NCI-H2196 (cell line): ENCODE data around the gene PNRC2.
"Not testable (repeated sequence)": the region's sequence is repeated elsewhere in the genome, so short reads cannot be mapped to it uniquely, and the experiment has no call there.

Experiments used
- DNase-seq: peaks from one replicate; lab custom pipeline; 2025; ENCODE audit not compliant: unreplicated experiment; lab: John Stamatoyannopoulos, UW

Gene PNRC2

DNA sequence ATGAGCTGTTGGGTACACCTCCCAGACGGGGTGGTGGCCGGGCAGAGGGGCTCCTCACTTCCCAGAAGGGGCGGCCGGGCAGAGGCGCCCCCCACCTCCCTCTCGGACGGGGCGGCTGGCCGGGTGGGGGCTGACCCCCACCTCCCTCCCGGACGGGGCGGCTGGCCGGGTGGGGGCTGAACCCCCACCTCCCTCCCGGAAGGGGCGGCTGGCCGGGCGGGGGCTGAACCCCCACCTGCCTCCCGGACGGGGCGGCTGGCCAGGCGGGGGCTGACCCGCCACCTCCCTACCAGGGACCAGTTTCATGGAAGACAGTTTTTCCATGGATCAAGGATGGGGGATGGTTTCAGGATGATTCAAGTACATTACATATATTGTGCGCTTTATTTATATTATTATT is 27.4 kb downstream of the PNRC2 start:
- not testable (repeated sequence) for DNase-seq

DNA sequence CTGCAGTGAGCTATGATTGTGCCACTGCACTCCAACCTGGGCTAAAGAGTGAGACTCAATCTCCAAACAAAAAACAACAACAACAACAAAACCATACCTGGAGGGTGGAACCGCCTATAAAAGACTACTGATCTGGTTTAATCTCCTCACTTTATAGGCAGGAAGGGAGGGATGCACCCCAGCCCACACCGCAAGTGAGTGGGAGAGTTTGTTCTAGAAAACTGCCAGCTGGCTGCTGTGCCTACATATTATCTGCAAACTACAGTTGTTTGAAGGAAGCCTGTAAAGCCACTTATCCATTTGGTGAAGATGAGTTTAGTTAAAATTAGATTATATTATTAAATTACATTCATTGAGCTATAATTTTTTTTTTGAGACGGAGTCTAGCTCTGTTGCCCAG is 29.6 kb downstream of the PNRC2 start:
- no peak for DNase-seq

DNA sequence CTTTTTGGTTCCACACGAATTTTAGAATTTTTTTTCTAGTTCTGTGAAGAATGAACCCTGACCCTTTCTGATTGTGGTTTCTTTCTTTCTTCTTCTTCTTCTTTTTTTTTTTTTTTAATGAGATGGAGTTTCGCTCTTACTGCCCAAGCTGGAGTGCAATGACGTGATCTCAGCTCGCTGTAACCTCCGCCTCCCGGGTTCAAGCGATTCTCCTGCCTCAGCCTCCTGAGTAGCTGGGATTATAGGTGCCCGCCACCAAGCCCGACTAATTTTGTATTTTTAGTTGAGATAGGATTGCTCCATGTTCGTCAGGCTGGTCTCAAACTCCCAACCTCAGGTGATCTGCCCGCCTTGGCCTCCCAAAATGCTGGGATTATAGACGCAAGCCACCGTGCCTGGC is 32.4 kb downstream of the PNRC2 start:
- DNase-seq: not testable (repeated sequence)

DNA sequence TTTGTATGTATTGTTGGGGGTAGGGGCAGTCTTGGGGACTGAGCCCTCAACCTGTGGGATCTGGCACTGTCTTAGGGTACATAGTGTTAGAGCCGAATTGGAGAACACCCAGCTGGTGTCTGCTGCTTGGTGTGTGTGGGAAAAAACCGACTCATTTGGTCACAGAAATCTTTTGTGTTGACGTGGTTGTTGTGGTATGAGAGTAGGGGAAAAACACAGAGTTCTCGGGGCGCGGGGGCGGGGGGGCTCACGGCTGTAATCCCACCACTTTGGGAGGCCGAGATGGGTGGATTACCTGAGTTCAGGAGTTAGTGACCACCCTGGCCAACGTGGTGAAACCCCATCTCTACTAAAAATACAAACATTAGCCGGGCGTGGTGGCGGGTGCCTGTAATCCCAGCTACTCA is 35.8 kb downstream of the PNRC2 start:
- no peak for DNase-seq

DNA sequence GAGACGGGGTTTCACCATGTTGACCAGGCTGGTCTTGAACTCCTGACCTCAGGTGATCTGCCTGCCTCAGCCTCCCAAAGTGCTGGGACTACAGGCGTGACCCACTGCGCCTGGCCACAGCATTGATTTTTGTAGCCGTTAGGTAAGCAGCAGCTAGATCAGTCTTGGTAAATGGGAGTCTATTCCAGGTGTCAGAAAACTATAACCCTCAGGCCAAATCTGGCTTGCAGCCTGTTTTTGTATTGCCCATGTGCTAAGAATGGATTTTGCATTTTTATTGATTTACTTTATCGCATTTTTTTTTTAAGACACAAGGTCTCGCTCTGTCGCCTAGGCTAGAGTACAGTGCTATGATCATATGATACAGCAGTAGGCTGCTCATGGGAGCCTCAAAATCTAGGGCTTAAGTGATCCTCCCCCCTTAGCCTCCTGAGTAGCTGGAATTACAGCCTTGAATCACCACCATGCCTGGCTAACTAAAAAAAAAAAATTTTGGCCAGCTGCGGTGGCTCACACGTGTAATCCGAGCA is 37.1 kb downstream of the PNRC2 start:
- no peak for DNase-seq

DNA sequence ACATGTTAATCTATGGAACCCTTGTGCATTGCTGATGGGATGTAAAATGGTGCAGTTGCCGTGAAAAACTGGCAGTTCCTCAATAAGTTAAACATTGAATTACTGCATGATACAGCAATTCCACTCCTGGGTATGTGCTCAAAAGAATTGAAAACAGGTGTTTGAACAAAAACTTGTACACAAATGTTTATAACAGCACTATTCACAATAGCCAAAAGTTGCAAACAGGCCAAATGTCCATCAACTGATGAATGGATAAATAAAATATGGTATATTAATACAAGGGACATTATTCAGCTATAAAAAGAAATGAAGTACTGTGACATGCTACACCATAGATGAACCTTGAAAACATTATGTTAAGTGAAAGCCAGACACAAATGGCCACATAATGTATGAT is 38.2 kb downstream of the PNRC2 start:
- DNase-seq: no peak

DNA sequence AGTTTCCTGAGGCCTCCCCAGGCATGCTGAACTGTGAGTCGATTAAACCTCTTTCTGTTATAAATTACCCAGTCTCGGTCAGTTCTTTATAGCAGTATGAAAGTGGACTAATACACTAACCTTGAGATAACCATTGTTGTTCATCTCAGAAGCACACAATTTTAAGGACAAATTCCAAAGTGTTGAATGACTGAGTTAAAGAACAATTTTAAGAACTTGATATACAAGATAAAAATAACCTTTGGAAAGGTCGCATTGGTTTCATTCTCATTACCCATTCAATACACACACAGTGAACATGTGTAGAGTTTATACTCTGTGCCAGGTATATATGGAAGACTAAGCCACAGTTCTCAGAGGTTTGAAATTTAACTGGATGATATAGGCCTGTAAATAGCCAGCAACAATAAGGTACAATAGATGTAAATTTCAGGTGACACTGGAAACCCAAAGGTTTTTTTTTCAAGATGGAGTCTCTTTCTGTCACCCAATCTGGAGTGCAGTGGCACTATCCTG is 39.6 kb downstream of the PNRC2 start:
- no peak for DNase-seq

DNA sequence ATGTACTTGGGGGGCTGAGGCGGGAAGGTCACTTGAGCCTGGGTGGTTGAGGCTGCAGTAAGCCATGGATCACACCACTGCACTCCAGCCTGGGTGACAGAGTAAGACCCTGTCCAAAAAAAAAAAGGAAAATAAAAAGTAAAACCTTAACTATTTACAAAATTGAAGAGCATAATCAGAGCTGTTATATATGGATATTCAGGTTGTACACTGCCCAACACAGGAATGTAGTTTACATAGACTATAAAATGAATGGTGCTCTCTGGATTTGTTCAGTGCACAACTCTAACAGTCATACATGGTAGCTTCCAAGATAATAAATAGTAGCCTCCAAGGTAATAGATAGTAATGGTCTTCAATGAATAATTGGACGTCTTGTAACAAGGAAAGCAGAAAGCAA is 43.1 kb downstream of the PNRC2 start:
- DNase-seq: no peak

DNA sequence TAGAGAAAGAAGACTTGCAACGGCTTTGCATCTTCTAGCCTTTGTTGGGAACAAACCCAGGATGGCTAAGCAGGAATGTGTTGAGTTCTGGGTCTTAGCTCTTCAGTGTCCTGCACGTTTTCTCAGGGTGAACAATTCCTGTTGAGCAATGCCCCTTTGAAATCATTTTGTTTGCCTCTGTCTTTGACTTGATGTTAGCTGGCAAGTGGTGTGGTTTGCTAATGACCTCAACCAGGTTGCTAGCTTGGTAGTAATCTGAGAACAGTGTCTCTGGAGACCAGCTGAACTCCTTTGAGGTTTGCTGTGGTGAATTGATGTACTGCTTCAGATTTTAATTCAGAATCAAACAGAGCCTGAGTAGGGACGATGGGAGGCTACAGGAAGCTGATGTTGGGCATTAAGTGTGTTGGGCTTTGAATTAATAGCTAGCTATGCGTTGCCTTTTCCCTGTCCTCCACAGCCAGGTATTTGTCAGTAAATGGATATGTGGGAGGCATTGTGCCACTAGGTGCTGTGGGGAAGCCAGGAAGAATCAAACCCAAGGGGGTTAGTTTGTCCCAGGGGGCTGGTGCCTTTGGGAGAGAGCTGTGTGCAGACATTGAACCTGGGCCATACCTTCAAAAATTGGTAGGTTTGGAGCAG is 43.8 kb downstream of the PNRC2 start:
- peak; percentile 69 for DNase-seq

DNA sequence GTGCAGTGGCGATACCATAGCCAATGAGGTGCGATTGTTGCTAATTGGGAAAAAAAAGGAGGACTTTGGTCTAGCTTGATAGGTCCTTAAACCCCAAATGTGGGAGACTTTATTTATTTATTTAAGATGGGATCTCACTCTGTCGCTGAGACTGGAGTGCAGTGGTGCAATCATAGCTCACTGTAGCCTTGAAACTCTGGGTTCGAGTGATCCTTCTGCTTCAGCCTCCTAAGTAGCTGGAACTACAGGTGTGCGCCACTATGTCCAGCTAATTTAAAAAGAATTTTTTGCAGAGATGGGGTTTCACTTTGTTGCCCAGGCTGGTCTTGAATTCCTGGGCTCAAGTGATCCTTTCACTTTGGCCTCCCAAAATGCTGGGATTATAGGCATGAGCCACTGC is 44.5 kb downstream of the PNRC2 start:
- no peak for DNase-seq

DNA sequence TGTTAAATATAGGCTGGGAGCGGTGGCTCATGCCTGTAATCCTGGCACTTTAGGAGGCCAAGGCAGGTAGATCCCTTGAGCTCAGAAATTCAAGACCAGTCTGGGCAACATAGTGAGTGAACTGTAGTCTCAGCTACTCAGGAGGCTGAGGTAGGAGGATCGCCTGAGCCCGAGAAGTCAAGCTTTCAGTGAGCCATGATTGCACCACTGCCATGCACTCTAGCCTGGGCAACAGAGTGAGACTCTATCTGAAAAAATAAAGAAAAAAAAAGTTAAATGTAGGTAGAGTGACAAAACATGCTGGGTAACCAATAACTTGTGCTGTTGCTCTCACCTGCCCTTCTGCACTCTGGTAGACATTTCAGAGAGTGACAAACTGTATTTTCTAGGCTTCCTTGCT is 45.5 kb downstream of the PNRC2 start:
- no peak for DNase-seq

DNA sequence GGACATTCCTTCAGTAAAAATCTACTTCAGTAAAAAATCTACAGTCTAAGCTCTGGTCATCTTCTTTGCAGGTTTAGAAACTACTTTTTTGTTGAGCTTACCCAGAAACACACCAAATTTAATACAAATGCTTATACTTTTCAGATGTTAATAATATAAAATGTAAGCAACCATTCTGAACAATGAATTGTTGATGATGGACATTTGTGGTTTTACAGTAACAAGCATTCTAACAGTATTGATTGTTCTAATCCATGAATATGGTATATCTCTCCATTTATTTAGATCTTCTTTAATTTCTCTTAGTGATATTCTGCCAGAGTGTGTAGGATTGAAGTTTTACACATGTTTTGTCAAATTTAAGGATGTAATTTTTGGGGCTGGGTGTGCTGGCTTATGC is 47.5 kb downstream of the PNRC2 start:
- DNase-seq: no peak

DNA sequence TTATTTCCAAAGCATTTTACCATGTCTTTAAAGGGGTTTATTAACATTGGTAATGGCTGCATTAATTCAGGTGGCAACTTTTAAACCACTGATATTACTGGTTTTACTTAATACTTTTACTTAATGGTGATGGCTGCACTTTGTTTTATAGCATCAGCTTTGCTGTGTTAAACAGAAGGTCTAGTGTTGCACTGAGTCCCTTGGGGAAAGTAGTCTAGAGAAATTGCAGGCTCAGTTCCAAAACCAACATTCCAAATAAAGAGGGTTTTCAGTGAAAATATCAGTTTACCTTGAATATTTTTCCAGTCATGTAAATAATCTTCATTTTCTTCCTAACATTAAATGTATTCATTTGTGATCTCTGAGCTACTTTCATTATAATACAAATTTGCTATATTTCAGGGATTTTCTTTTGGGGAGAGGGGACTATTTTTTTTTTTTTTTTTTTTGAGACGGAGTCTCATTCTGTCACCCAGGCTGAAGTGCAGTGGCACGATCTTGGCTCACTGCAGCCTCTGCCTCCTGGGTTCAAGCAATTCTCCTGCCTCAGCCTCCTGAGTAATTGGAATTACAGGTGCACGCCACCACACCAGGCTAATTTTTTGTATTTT is 49.1 kb downstream of the PNRC2 start:
- peak; percentile 13 for DNase-seq

DNA sequence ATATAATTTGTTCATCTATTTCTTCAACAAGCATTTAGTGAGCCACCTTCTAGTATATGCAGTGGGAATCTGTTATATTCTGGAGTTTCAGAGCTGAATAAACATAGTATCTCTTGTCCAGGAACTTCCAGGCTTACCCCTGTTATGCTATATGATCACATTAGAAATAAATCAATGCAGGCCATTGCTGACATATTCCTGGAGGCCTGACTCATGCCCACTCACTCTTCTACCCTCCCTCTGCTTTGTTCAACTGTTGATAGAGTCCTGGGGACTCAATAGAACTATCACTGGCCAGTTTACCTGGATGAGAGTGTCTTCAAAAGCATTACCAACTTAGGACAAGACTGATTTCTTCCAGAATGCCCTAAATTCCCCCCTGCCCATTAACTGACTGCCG is 49.8 kb downstream of the PNRC2 start:
- no peak for DNase-seq

DNA sequence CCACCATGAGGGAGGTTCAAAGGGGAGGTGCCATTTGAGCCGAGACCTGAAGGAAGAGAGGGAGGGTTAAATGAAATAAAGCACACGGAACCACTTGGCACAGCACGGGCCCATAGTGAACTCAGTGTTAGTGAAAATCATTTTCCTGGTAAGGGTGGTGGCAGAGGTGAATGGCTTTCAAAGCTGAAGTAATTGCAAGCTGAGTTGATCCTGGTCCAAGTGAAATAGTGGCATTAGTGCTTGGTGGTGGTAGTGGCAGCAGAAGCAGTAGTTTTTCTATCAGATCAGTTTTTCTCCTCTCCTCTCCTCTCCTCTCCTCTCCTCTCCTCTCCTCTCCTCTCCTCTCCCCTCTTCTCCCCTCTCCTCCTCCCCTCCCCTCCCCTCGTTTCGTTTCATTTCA is 51.0 kb downstream of the PNRC2 start:
- DNase-seq: no peak

DNA sequence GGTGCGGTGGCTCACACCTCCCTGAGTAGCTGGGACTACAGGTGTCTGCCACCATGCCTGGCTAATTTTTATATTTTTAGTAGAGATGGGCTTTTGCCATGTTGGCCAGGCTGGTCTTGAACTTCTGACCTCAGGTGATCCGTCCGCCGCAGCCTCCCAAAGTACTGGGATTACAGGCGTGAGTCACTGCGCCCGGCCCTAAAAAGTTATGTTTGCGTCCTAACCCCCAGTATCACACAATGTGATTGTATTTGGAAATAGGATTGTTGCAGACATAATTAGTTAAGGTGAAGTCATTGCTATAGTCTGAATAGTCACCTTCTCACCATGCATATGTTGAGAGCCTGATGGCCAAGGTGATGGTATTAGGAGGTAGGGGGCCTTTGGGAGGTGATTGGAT is 53.2 kb downstream of the PNRC2 start:
- DNase-seq: not testable (repeated sequence)
